NCI-H1092 treated with DMSO at 0.1 percent for 48 hours (cell line): Measurements from ENCODE around the gene CCM2L.

Experiments used
- DNase-seq: peaks from one replicate; lab custom pipeline; 2025; lab: John Stamatoyannopoulos, UW

CCM2L gene

GRCh38 chr20:32059189-32059588, 49.0 kb downstream of the CCM2L start:
- DNase-seq, result no peak

GRCh38 chr20:32062776-32063170, 52.5 kb downstream of the CCM2L start:
- no peak for DNase-seq

- DNase-seq, result no peak
Observed at GRCh38 chr20:32063695-32064094, 53.5 kb downstream of the CCM2L start.

- DNase-seq, result no peak
Observed at GRCh38 chr20:32064667-32065066, 54.4 kb downstream of the CCM2L start.

- DNase-seq, result no peak
Observed at GRCh38 chr20:32067234-32067821, 57.1 kb downstream of the CCM2L start.

GRCh38 chr20:32068174-32068573, 57.9 kb downstream of the CCM2L start:
- no peak for DNase-seq

GRCh38 chr20:32069711-32070110, 59.5 kb downstream of the CCM2L start:
- no peak for DNase-seq

- DNase-seq, result no peak
Observed at GRCh38 chr20:32070282-32070681, 60.0 kb downstream of the CCM2L start.

- DNase-seq, result no peak
Observed at GRCh38 chr20:32070690-32071213, 60.5 kb downstream of the CCM2L start.

- no peak for DNase-seq
Observed at GRCh38 chr20:32071395-32072167, 61.3 kb downstream of the CCM2L start.

GRCh38 chr20:32072168-32072750, 62.0 kb downstream of the CCM2L start:
- no peak for DNase-seq

GRCh38 chr20:32075534-32075933, 65.3 kb downstream of the CCM2L start:
- DNase-seq, result no peak

GRCh38 chr20:32077190-32077589, 67.0 kb downstream of the CCM2L start:
- no peak for DNase-seq

GRCh38 chr20:32078322-32078721, 68.1 kb downstream of the CCM2L start:
- no peak for DNase-seq

- no peak for DNase-seq
Observed at GRCh38 chr20:32078791-32079190, 68.6 kb downstream of the CCM2L start.

GRCh38 chr20:32079655-32080109, 69.4 kb downstream of the CCM2L start:
- DNase-seq, result no peak

GRCh38 chr20:32080783-32081182, 70.5 kb downstream of the CCM2L start:
- DNase-seq, result no peak
